OCI-LY7 (cell line): Measurements from ENCODE around the gene BOK. TPM values are rescaled to one million over a fixed set of nuclear protein-coding genes. Genes with fewer than 3 reads are reported as not detected.

Experiments used
- BruUV-seq: library from RNA; stranded (reverse); fragments of 400-500 nt; replicated peaks from 2 replicates; lab custom pipeline; 2021; lab: Mats Ljungman, UMichigan
- CTCF ChIA-PET: fragments of 300-600 bp; sonication (Branson Sonifier 250); formaldehyde crosslinking; loops from one replicate; lab custom pipeline; 2022; ENCODE audit warnings: antibody characterized with exemption; ENCODE audit not compliant: unreplicated experiment; lab: Charles Lee
- POLR2A ChIA-PET: fragments of 300-600 bp; sonication (Branson Sonifier 250); formaldehyde crosslinking; loops from one replicate; lab custom pipeline; 2022; ENCODE audit warnings: antibody characterized with exemption; lab: Charles Lee
- DNase-seq: peaks from one replicate; pipeline ENCODE4 v3.0.0-alpha.2; 2015; ENCODE audit warnings: low spot score
- H2AFZ ChIP-seq: fragments of 200-600 bp; sonication (generic), shearing (Covaris generic); 2 replicates; pipeline ENCODE4 v1.6.1; 2014; ENCODE audit warnings: mild to moderate bottlenecking, antibody characterized with exemption, low read length, moderate library complexity
- H3K27ac ChIP-seq: fragments of 200-600 bp; sonication (generic); 2 replicates; pipeline ENCODE4 v1.5.1; 2014; ENCODE audit warnings: mixed run types, low read depth, mild to moderate bottlenecking, moderate library complexity, low read length, inconsistent platforms; ENCODE audit not compliant: poor library complexity, severe bottlenecking
- H3K36me3 ChIP-seq: fragments of 200-600 bp; sonication (generic); 2 replicates; pipeline ENCODE4 v1.6.1; 2014; ENCODE audit warnings: mild to moderate bottlenecking, antibody characterized with exemption, low read length, moderate library complexity, mixed read lengths; ENCODE audit not compliant: insufficient read depth
- H3K4me1 ChIP-seq: fragments of 200-600 bp; sonication (generic); 2 replicates; pipeline ENCODE4 v1.5.1; 2014; ENCODE audit warnings: mild to moderate bottlenecking, low read length; ENCODE audit not compliant: insufficient read depth, poor library complexity, severe bottlenecking
- H3K4me2 ChIP-seq: fragments of 200-600 bp; sonication (generic); 2 replicates; pipeline ENCODE4 v1.6.1; 2014; ENCODE audit warnings: mild to moderate bottlenecking, low read length
- H3K4me3 ChIP-seq: fragments of 200-600 bp; sonication (generic); 2 replicates; pipeline ENCODE4 v1.5.1; 2014; ENCODE audit warnings: mild to moderate bottlenecking, low read depth, low read length; ENCODE audit not compliant: poor library complexity, severe bottlenecking
- H3K79me2 ChIP-seq: fragments of 200-600 bp; sonication (generic); 2 replicates; pipeline ENCODE4 v1.6.1; 2016; ENCODE audit warnings: low read depth, mild to moderate bottlenecking, low read length, moderate library complexity, mixed read lengths; ENCODE audit not compliant: insufficient read depth
- H3K9me2 ChIP-seq: fragments of 200-600 bp; sonication (generic); 2 replicates; pipeline ENCODE4 v1.6.1; 2016; ENCODE audit warnings: mild to moderate bottlenecking, low read length, mixed read lengths; ENCODE audit not compliant: insufficient read depth
- H3K9me3 ChIP-seq: fragments of 200-600 bp; sonication (generic); 2 replicates; pipeline ENCODE4 v1.6.1; 2014; ENCODE audit warnings: mild to moderate bottlenecking, mixed run types, low read length, mixed read lengths
- H4K20me1 ChIP-seq: fragments of 200-600 bp; sonication (generic); 2 replicates; pipeline ENCODE4 v1.6.1; 2014; ENCODE audit warnings: mild to moderate bottlenecking, antibody characterized with exemption, low read length, moderate library complexity, mixed read lengths; ENCODE audit not compliant: insufficient read depth
- EZH2phosphoT487 ChIP-seq: fragments of 200-600 bp; sonication (generic); IDR thresholded peaks from 2 replicates; pipeline ENCODE4 v1.6.1; 2018; ENCODE audit warnings: low read depth, borderline replicate concordance, mild to moderate bottlenecking, mixed run types, antibody characterized with exemption, low read length, moderate library complexity, mixed read lengths
- intact Hi-C: fragments of 100-400 bp; cut with micrococcal nuclease; formaldehyde crosslinking; loops from one replicate; pipeline ENCODE4 v1.10.0; 2022; ENCODE audit not compliant: unreplicated experiment
- total RNA-seq, 2 experiments: library from RNA; depleted of rRNA in 1 of 2; stranded (reverse); fragments of >200 nt in 1 of 2; shearing (Covaris generic) in 1 of 2; gene quantifications; 2 replicates each; pipeline ENCODE4 v1.2.3, GENCODE V29; 2014 to 2022
- TF ChIP-seq, protein P1 (sequence below): fragments of 200-600 bp; sonication (generic); conservative IDR thresholded peaks from 2 replicates; pipeline ENCODE4 v1.5.1; 2014; ENCODE audit warnings: mild to moderate bottlenecking, antibody characterized with exemption, low read length, moderate library complexity, mixed read lengths

The BOK gene
- total RNA-seq, 2 experiments from 2014 or later: not detected

DNA sequence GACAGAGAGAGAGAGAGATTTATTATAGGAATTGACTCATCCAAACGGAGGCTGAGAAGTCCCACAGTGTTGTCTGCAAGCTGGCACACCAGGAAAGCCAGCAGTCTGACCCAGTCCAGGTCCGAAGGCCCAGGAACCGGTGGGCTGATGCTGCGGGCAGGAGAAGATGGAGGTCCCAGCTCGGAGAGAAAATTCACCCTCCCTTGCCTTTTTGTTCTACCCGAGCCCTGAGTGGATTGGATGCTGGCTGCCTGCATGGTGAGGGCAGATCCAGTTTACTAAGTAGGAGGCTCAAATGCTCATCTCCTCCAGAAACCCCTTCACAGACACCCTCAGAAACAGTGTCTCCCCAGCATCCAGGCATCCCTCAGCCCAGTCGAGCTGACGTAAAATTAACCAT is 28.0 kb upstream of the BOK start:
- CTCF ChIA-PET: no interaction called here
- no peaks in the 10 kb centered on the region for H4K20me1 ChIP-seq
- no peak for TF ChIP-seq EZH2phosphoT487
- TF ChIP-seq, protein P1, sequence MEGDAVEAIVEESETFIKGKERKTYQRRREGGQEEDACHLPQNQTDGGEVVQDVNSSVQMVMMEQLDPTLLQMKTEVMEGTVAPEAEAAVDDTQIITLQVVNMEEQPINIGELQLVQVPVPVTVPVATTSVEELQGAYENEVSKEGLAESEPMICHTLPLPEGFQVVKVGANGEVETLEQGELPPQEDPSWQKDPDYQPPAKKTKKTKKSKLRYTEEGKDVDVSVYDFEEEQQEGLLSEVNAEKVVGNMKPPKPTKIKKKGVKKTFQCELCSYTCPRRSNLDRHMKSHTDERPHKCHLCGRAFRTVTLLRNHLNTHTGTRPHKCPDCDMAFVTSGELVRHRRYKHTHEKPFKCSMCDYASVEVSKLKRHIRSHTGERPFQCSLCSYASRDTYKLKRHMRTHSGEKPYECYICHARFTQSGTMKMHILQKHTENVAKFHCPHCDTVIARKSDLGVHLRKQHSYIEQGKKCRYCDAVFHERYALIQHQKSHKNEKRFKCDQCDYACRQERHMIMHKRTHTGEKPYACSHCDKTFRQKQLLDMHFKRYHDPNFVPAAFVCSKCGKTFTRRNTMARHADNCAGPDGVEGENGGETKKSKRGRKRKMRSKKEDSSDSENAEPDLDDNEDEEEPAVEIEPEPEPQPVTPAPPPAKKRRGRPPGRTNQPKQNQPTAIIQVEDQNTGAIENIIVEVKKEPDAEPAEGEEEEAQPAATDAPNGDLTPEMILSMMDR: no peak
- no peak overlapping the region for H2AFZ ChIP-seq
- H3K79me2 ChIP-seq: no peaks in the 10 kb centered on the region
- no peaks in the 10 kb centered on the region for H3K9me2 ChIP-seq
- H3K4me1 ChIP-seq: no peaks in the 10 kb centered on the region
- no peak overlapping the region for H3K27ac ChIP-seq
- no peaks in the 10 kb centered on the region for H3K9me3 ChIP-seq
- H3K36me3 ChIP-seq: no peaks in the 10 kb centered on the region
- BruUV-seq: no TSS peak
- POLR2A ChIA-PET: no interaction called here
- intact Hi-C loops: no loop called here
- H3K4me3 ChIP-seq: no peak overlapping the region
- H3K4me2 ChIP-seq: no peak overlapping the region
- no peak for DNase-seq

DNA sequence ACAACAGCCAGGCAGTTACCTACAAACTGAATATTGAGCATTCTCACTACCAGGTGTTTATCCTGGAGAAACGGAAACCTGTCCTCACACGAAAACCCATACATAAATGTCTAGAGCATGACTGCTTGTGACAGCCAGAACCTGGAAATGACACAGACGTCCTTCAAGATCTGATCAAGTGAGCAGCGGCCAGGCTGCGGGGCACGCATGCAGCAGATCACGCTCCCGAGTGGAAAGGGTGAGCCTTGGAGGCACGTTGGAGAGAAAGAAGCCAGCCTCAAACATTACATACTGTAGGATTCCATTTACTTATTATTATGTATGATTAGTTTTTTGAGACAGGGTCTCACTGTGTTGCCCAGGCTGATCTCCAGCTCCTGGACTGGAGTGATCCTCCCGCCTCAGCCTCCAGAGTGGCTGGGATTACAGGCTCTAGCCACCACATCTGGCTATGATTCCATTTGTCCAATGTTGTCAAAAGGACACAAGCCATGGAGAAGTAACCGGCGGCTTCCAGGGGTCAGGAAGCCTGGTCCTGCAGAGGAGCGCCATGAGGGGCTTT is 27.3 kb upstream of the BOK start:
- no peak for TF ChIP-seq EZH2phosphoT487
- TF ChIP-seq, protein P1: no peak
- H3K4me1 ChIP-seq: no peaks in the 10 kb centered on the region
- ChIA-PET CTCF (no interaction called here), POLR2A (interaction anchor here (0.6 kb wide), 1 partner anchor 14 kb away, joined by 3 read pairs; no protein-coding TSS in a partner anchor)
- H2AFZ ChIP-seq: no peak overlapping the region
- H3K9me2 ChIP-seq: no peaks in the 10 kb centered on the region
- DNase-seq: no peak
- no peaks in the 10 kb centered on the region for H3K79me2 ChIP-seq
- no peaks in the 10 kb centered on the region for H3K36me3 ChIP-seq
- H3K9me3 ChIP-seq: no peaks in the 10 kb centered on the region
- no peak overlapping the region for H3K4me2 ChIP-seq
- BruUV-seq: no TSS peak
- intact Hi-C loops: no loop called here
- H4K20me1 ChIP-seq: no peaks in the 10 kb centered on the region
- H3K27ac ChIP-seq: no peak overlapping the region
- H3K4me3 ChIP-seq: no peak overlapping the region

DNA sequence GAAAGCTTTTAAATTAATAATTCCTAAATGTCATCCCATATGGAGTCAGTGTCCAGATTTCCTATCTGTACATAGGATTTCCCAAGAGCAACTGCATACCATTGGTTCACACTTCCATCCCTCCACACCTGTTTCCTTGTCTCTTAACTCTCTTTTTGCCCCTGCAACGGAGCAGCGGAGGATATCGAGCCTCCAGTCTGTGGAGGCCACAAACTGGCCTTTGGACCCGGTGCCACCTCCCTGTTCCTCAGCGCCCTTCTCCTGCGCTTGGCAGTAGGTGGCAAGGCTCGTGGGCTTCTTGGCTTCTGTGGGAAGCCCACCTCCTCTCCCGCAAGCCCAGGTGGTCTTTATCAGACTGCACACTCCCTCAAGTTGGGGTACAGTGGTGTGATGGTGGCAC is 26.4 kb upstream of the BOK start:
- H4K20me1 ChIP-seq: no peaks in the 10 kb centered on the region
- H3K4me1 ChIP-seq: no peaks in the 10 kb centered on the region
- H3K4me3 ChIP-seq: no peak overlapping the region
- no peaks in the 10 kb centered on the region for H3K79me2 ChIP-seq
- ChIA-PET CTCF (no interaction called here), POLR2A (interaction anchor here (0.6 kb wide), 1 partner anchor 77 kb away, joined by 3 read pairs; no protein-coding TSS in a partner anchor)
- no peak overlapping the region for H2AFZ ChIP-seq
- no peaks in the 10 kb centered on the region for H3K9me2 ChIP-seq
- no peak overlapping the region for H3K4me2 ChIP-seq
- no TSS peak for BruUV-seq
- no peaks in the 10 kb centered on the region for H3K9me3 ChIP-seq
- TF ChIP-seq, protein P1: no peak
- no peak for TF ChIP-seq EZH2phosphoT487
- no peak overlapping the region for H3K27ac ChIP-seq
- intact Hi-C loops: no loop called here
- DNase-seq: no peak
- H3K36me3 ChIP-seq: no peaks in the 10 kb centered on the region
